GM18505 (cell line): ENCODE results near the gene HBD.

Source experiments
- ATAC-seq: cut with Tn5 transposase; IDR thresholded peaks from one replicate; pipeline ENCODE4 v1.9.1; 2021; ENCODE audit not compliant: unreplicated experiment
- POLR2A ChIP-seq: IDR thresholded peaks from 4 replicates; pipeline ENCODE4 v1.6.1; 2011; ENCODE audit warnings: borderline replicate concordance; ENCODE audit not compliant: insufficient read depth, insufficient read length; ENCODE audit errors: extremely low read depth

HBD gene

GRCh38 chr11:5203366-5203765 lies 30.9 kb downstream of the HBD start:
- no peak for TF ChIP-seq POLR2A
- no peak for ATAC-seq

DNA sequence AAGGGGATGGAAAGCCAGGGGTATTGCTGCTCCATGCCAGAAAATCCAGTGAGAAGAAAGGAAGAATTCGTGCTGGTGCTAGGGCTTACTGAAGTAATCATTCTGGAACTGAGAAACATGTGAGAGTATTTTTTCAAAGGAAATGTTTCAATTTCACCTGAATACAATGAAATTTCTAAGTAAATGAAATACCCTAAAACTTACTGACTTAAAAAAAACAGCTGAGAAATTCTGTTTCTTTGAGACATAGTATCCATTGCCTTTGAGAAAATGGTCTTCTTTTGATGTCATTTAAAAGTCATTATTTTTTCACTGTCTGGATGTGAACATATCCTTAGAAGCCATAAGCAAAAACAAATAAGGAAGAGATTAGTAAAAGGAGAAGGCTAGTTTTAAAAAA lies 33.7 kb downstream of the HBD start, which contains the start of gene OR51V1:
OR51V1 (minus strand) TSS at position 101 of the 400 bp plus-strand sequence; CDS start at position 101, 0 bp downstream.
- no peak for ATAC-seq
- TF ChIP-seq POLR2A, result no peak

GRCh38 chr11:5198285-5198684 lies 36.0 kb downstream of the HBD start:
- no peak for TF ChIP-seq POLR2A
- ATAC-seq, result no peak

DNA sequence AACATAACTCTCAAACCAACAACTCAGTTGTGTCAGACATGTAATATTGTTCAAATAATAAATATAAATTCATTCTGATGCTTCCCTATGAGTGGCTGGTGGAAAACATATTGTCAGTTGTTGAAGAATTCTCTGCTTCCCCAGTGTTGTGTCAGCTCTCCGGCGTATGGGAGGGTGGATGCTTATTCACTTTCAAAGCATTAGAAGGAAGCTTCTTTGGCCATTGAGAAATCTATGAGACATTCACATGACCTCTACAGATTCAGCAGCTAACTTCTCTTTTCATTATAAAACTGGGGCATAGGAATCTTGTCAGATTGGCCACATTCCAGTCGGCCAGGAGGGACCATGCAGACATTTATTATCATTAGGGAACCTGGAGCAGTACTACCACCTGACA lies 36.7 kb downstream of the HBD start:
- no peak for ATAC-seq
- TF ChIP-seq POLR2A, result no peak

GRCh38 chr11:5196731-5197130 lies 37.6 kb downstream of the HBD start:
- ATAC-seq, result no peak
- TF ChIP-seq POLR2A, result no peak

- ATAC-seq, result no peak
- no peak for TF ChIP-seq POLR2A
Observed at GRCh38 chr11:5196067-5196466, 38.2 kb downstream of the HBD start.

- no peak for ATAC-seq
Observed at GRCh38 chr11:5192738-5193137, 41.5 kb downstream of the HBD start.

GRCh38 chr11:5188201-5188600 lies 46.1 kb downstream of the HBD start:
- no peak for TF ChIP-seq POLR2A
- no peak for ATAC-seq

More at GRCh38 chr11:5192738-5193137, 41.5 kb downstream of the HBD start:
- TF ChIP-seq POLR2A, result no peak
